Coronary artery (tissue), 2 donors: Measurements from ENCODE around the gene ZBTB20.

Experiments used
- DNase-seq: peaks from one replicate; pipeline ENCODE4 v3.0.0-alpha.2; 2017; ENCODE audit warnings: low spot score
- H3K27ac ChIP-seq, 2 donors: fragments of 200-600 bp; sonication (generic); one replicate each; pipeline ENCODE4 v1.5.1; 2016 to 2019
- H3K4me3 ChIP-seq: fragments of 200-600 bp; sonication (generic); 2 replicates; pipeline ENCODE4 v1.5.1; 2016; ENCODE audit warnings: mild to moderate bottlenecking, moderate library complexity
- TF ChIP-seq, protein P1 (sequence below): fragments of 200-600 bp; sonication (generic); IDR thresholded peaks from one replicate; pipeline ENCODE4 v1.5.1; 2019; ENCODE audit warnings: antibody characterized with exemption

Gene ZBTB20

GRCh38 chr3:114487502-114487901 is 659.6 kb downstream of the ZBTB20 start:
- no peak for DNase-seq
- TF ChIP-seq, protein P1, sequence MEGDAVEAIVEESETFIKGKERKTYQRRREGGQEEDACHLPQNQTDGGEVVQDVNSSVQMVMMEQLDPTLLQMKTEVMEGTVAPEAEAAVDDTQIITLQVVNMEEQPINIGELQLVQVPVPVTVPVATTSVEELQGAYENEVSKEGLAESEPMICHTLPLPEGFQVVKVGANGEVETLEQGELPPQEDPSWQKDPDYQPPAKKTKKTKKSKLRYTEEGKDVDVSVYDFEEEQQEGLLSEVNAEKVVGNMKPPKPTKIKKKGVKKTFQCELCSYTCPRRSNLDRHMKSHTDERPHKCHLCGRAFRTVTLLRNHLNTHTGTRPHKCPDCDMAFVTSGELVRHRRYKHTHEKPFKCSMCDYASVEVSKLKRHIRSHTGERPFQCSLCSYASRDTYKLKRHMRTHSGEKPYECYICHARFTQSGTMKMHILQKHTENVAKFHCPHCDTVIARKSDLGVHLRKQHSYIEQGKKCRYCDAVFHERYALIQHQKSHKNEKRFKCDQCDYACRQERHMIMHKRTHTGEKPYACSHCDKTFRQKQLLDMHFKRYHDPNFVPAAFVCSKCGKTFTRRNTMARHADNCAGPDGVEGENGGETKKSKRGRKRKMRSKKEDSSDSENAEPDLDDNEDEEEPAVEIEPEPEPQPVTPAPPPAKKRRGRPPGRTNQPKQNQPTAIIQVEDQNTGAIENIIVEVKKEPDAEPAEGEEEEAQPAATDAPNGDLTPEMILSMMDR, result no peak
- H3K27ac ChIP-seq, result no peak overlapping the region
- no peak overlapping the region for H3K4me3 ChIP-seq

DNA sequence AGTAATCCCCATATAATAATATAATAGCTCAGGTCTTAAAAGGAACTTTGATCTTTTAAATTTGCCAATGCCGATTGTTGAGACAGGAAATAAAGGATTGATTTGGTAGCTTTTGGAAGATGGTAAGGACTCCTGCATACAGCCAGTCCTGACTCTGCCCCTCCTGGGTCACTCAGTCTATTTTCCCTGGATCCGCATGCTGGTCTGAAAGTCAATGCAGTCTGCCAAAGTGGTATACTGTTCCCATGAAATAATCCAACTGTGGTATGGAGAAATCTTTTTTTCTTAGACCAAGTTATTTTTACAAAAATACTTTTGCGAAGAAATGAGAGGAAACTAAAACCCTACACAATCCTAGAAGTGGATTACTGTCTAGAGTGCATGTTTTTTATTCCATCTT is 662.2 kb downstream of the ZBTB20 start:
- TF ChIP-seq, protein P1, result no peak
- Histone ChIP-seq H3K4me3 (no peak overlapping the region), H3K27ac (no peak overlapping the region)
- DNase-seq, result no peak

GRCh38 chr3:114481113-114481512 is 666.0 kb downstream of the ZBTB20 start:
- no peak overlapping the region for H3K27ac ChIP-seq
- H3K4me3 ChIP-seq, result no peak overlapping the region
- DNase-seq, result no peak
- TF ChIP-seq, protein P1, result no peak

DNA sequence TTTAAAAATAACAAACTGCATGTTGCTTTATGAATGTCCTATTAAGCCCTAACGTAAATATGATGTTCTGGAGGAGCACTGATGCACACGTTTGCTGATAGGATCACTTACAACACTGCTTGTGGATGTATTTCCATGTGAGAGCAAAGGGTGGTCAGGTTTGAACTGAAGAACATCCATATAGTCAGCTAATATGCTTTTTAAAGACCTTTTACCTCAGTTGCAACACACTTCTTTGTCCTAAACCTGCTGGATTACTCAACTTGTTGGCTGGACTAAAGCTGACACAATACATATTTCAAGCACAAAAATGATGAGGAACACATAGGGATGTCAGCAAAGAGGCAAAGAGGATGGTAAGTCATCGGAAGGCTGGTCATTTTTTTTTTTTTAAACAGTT is 666.6 kb downstream of the ZBTB20 start:
- no peak overlapping the region for H3K27ac ChIP-seq

GRCh38 chr3:114478801-114479200 is 668.3 kb downstream of the ZBTB20 start:
- Histone ChIP-seq H3K4me3 (no peak overlapping the region), H3K27ac (no peak overlapping the region)
- TF ChIP-seq, protein P1, result no peak
- no peak for DNase-seq

More for the DNA sequence above, 666.6 kb downstream of the ZBTB20 start:
- DNase-seq, result no peak
- no peak overlapping the region for H3K4me3 ChIP-seq
- TF ChIP-seq, protein P1, result no peak

- Histone ChIP-seq H3K27ac (no peak overlapping the region), H3K4me3 (no peak overlapping the region)
- TF ChIP-seq, protein P1, result no peak
- DNase-seq, result no peak
These were observed 670.6 kb downstream of the ZBTB20 start for GRCh38 chr3:114476511-114476910.

DNA sequence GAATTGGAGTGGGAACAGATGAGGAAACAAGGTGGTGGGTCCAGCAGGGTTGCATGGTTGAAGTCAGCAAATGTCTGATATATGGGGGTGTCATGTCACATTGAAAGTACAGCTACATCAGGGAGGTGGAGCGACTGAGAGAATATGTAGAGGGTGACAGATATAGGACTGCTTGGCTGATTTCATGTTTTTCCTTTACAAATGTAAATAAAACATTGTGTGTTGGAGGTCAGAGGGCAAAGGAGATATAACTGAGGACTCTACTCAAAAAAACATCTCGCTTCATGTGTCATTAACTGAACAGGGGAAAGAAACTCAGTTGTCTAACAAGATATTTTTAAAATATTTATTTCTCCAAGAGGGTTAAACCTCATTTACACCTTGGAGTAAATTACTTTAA is 675.6 kb downstream of the ZBTB20 start:
- TF ChIP-seq, protein P1, result no peak
- Histone ChIP-seq H3K27ac (no peak overlapping the region), H3K4me3 (no peak overlapping the region)
- DNase-seq, result no peak
